Lung (tissue), 12 donors: ENCODE measurements around the gene HMGXB3. TPM values are rescaled to one million over a fixed set of nuclear protein-coding genes. Genes with fewer than 3 reads are reported as not detected.

Source experiments
- ATAC-seq: fragments of 200-7000 bp; cut with Tn5 transposase; one replicate; pipeline ENCODE4 v1.9.1; 2020; ENCODE audit warnings: moderate number of reproducible peaks; ENCODE audit not compliant: insufficient read depth, low FRiP score
- DNase-seq, 3 donors: peaks; one replicate each; pipeline ENCODE4 v3.0.0-alpha.2; 2013 to 2017
- H3K27ac ChIP-seq, 2 donors: one replicate each; pipeline ENCODE4 v1.5.1; 2013; ENCODE audit warnings: mild to moderate bottlenecking in 2 of 2, moderate library complexity in 2 of 2, control low read depth in 1 of 2, inconsistent platforms in 1 of 2, low read depth in 1 of 2, low read length in 1 of 2
- H3K27me3 ChIP-seq, 3 donors: one replicate each; pipeline ENCODE4 v1.5.1; 2013; ENCODE audit warnings: low read length in 2 of 3; ENCODE audit not compliant: control insufficient read depth in 3 of 3, insufficient read depth in 3 of 3
- H3K36me3 ChIP-seq, 4 donors: one replicate each; pipeline ENCODE4 v1.5.1; 2013; ENCODE audit warnings: low read length in 4 of 4, mild to moderate bottlenecking in 1 of 4, moderate library complexity in 1 of 4; ENCODE audit not compliant: control insufficient read depth in 4 of 4, insufficient read depth in 4 of 4
- H3K4me1 ChIP-seq, 5 donors: one replicate each; pipeline ENCODE4 v1.5.1; 2013; ENCODE audit warnings: low read length in 5 of 5, mild to moderate bottlenecking in 2 of 5, moderate library complexity in 1 of 5; ENCODE audit not compliant: control insufficient read depth in 5 of 5, insufficient read depth in 5 of 5
- H3K4me3 ChIP-seq: one replicate; pipeline ENCODE4 v1.5.1; 2013; ENCODE audit warnings: mild to moderate bottlenecking, control low read depth, moderate library complexity
- H3K9ac ChIP-seq, 2 donors: one replicate each; pipeline ENCODE4 v1.5.1; 2013; ENCODE audit warnings: low read length in 2 of 2, control low read depth in 1 of 2; ENCODE audit not compliant: insufficient read depth in 1 of 2
- H3K9me3 ChIP-seq, 4 donors: one replicate each; pipeline ENCODE4 v1.5.1; 2013; ENCODE audit warnings: low read length in 3 of 4, mild to moderate bottlenecking in 1 of 4, moderate library complexity in 1 of 4; ENCODE audit not compliant: control insufficient read depth in 4 of 4, insufficient read depth in 3 of 4
- CTCF ChIP-seq: IDR thresholded peaks from 2 replicates; pipeline ENCODE4 v1.5.1; 2012; ENCODE audit warnings: mild to moderate bottlenecking; ENCODE audit errors: control extremely low read depth, extremely low read depth
- WGBS, 2 donors: extraction: QIAGEN DNeasy Blood & Tissue Kit; methylation state at CpG; one replicate each; pipeline ENCODE4 v1.1.7; 2013; 5-methylcytosine and 5-hydroxymethylcytosine counted together
- polyA plus RNA-seq, 2 donors: library from polyadenylated mRNA; stranded (reverse); fragments of 200-250 nt; gene quantifications; one replicate each; pipeline ENCODE4 v1.2.1, GENCODE V29; 2013
- total RNA-seq, 2 donors: library from RNA; depleted of rRNA in 1 of 2; stranded (reverse); fragments of >200 nt in 1 of 2; gene quantifications; one replicate each; pipeline ENCODE4 v1.2.1, GENCODE V29; 2014 to 2021
- donor health status: control.
- donor health status: control.
- donor health status: Bipolar disorder and iron deficiency.
- donor health status: healthy.
- donor health status: DM: yes; HTN: yes; CAD: no.

The HMGXB3 gene
- total and polyA plus RNA-seq, 4 donors: 22.3 to 42.3 (median 30.8) TPM

- ATAC-seq: peak; percentile 59
- Histone ChIP-seq H3K4me3 (no peak overlapping the region), H3K4me1 (no peaks in the 10 kb centered on the region), H3K9ac (no peak overlapping the region), H3K27ac (no peak overlapping the region), H3K36me3 (peaks cover 0 to 9% (median 7%) of the 10 kb centered on the region in 4 donors), H3K9me3 (no peaks in the 10 kb centered on the region), H3K27me3 (no peaks in the 10 kb centered on the region)
- peak; percentile 97 for TF ChIP-seq CTCF
- peak; percentile 77 to 84 (median 84) for DNase-seq
- 71 to 73% methylated on average over 4 of the region's 4 CpGs for WGBS, 2 donors
These were observed 9.8 kb upstream of the HMGXB3 start for GRCh38 chr5:149990518-149991376.

GRCh38 chr5:149993471-149993870 is 7.1 kb upstream of the HMGXB3 start:
- ATAC-seq: no peak
- peaks cover 0 to 9% (median 7%) of the 10 kb centered on the region in 4 donors for H3K36me3 ChIP-seq
- H3K9ac ChIP-seq: no peak overlapping the region
- no peaks in the 10 kb centered on the region for H3K27me3 ChIP-seq
- TF ChIP-seq CTCF: no peak
- WGBS, 2 donors: 92% methylated on average over 3 of the region's 3 CpGs
- no peaks in the 10 kb centered on the region for H3K9me3 ChIP-seq
- no peak overlapping the region for H3K27ac ChIP-seq
- H3K4me1 ChIP-seq: no peaks in the 10 kb centered on the region
- DNase-seq: no peak
- no peak overlapping the region for H3K4me3 ChIP-seq

- Histone ChIP-seq H3K4me1 (peaks cover 2 to 11% (median 7%) of the 10 kb centered on the region in 5 donors), H3K9me3 (no peaks in the 10 kb centered on the region), H3K4me3 (no peak overlapping the region), H3K36me3 (peaks cover under 1 to 9% (median 7%) of the 10 kb centered on the region in 4 donors), H3K27me3 (no peaks in the 10 kb centered on the region), H3K9ac (no peak overlapping the region), H3K27ac (no peak overlapping the region)
- ATAC-seq (no peak), DNase-seq (no peak)
- no peak for TF ChIP-seq CTCF
- WGBS, 2 donors: 93 to 97% methylated on average over 14 of the region's 14 CpGs
These were observed 4.9 kb upstream of the HMGXB3 start for GRCh38 chr5:149995385-149996204.
